Ascending aorta (tissue), 2 donors: ENCODE results near the gene AP2M1. TPM values are rescaled to one million over a fixed set of nuclear protein-coding genes. Genes with fewer than 3 reads are reported as not detected.
"Not testable (repeated sequence)": the region's sequence is repeated elsewhere in the genome, so short reads cannot be mapped to it uniquely, and the experiment has no call there.

Source experiments
- DNase-seq, 2 donors: peaks; one replicate each; pipeline ENCODE4 v3.0.0-alpha.2; 2019; ENCODE audit warnings: low spot score in 2 of 2
- H3K27ac ChIP-seq, 2 donors: fragments of 200-600 bp; sonication (generic); one replicate each; pipeline ENCODE4 v1.5.1; 2016 to 2017; ENCODE audit warnings: mild to moderate bottlenecking in 1 of 2
- H3K27me3 ChIP-seq: fragments of 200-600 bp; sonication (generic); one replicate; pipeline ENCODE4 v1.5.1; 2017
- H3K36me3 ChIP-seq, 2 donors: fragments of 200-600 bp; sonication (generic); one replicate each; pipeline ENCODE4 v1.5.1; 2016
- H3K4me1 ChIP-seq, 2 donors: fragments of 200-600 bp; sonication (generic); one replicate each; pipeline ENCODE4 v1.5.1; 2016 to 2017; ENCODE audit warnings: mild to moderate bottlenecking in 1 of 2
- H3K4me3 ChIP-seq, 2 donors: fragments of 200-600 bp; sonication (generic); one replicate each; pipeline ENCODE4 v1.5.1; 2016 to 2017; ENCODE audit warnings: mild to moderate bottlenecking in 1 of 2
- H3K9me3 ChIP-seq, 2 donors: fragments of 200-600 bp; sonication (generic); one replicate each; pipeline ENCODE4 v1.5.1; 2016
- intact Hi-C: fragments of 100-400 bp; cut with DNase I; formaldehyde crosslinking; loops from one replicate; pipeline ENCODE4 v1.15.1; 2023
- total RNA-seq: library from RNA; depleted of rRNA; stranded (reverse); fragments of >200 nt; gene quantifications from one replicate; pipeline ENCODE4 v1.1.0, GENCODE V29; 2016
- TF ChIP-seq, protein P1 (sequence below), 3 experiments: fragments of 200-600 bp in 2 of 3; fragments of 450-650 bp in 1 of 3; sonication (generic) in 2 of 3; IDR thresholded peaks; one replicate each; pipeline ENCODE4 v1.5.1; 2016 to 2019; ENCODE audit warnings: antibody characterized with exemption in 3 of 3, mild to moderate bottlenecking in 1 of 3, moderate library complexity in 1 of 3

Gene AP2M1
- total RNA-seq, 1 donor from 2014 or later: 101 TPM

DNA sequence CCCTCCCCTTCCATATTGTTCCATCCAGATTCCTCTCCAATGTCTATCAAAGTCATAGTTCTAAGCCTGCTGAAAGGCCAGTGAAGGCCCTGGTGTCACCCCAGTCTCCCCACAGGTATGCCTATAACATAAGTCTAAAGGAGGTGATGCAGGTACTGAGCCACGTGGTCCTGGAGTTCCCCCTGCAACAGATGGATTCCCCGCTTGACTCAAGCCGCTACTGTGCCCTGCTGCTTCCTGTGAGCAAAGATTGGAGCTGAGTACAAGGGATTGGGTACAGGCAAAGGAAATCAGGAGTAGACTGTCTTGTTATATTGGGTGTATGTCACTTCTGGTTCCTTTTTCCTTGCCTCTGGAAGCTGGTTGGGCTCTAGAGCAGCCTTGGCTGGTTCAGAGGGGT, 31.3 kb upstream of the AP2M1 start:
- Histone ChIP-seq H3K9me3 (no peaks in the 10 kb centered on the region), H3K4me1 (no peaks in the 10 kb centered on the region), H3K27me3 (no peaks in the 10 kb centered on the region), H3K4me3 (no peak overlapping the region), H3K36me3 (peaks cover 64 to 70% of the 10 kb centered on the region in 2 donors), H3K27ac (no peak overlapping the region)
- TF ChIP-seq, protein P1, sequence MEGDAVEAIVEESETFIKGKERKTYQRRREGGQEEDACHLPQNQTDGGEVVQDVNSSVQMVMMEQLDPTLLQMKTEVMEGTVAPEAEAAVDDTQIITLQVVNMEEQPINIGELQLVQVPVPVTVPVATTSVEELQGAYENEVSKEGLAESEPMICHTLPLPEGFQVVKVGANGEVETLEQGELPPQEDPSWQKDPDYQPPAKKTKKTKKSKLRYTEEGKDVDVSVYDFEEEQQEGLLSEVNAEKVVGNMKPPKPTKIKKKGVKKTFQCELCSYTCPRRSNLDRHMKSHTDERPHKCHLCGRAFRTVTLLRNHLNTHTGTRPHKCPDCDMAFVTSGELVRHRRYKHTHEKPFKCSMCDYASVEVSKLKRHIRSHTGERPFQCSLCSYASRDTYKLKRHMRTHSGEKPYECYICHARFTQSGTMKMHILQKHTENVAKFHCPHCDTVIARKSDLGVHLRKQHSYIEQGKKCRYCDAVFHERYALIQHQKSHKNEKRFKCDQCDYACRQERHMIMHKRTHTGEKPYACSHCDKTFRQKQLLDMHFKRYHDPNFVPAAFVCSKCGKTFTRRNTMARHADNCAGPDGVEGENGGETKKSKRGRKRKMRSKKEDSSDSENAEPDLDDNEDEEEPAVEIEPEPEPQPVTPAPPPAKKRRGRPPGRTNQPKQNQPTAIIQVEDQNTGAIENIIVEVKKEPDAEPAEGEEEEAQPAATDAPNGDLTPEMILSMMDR (IDR thresholded peaks at IDR 0.05): no peak
- no peak for DNase-seq
- intact Hi-C loops: no loop called here

DNA sequence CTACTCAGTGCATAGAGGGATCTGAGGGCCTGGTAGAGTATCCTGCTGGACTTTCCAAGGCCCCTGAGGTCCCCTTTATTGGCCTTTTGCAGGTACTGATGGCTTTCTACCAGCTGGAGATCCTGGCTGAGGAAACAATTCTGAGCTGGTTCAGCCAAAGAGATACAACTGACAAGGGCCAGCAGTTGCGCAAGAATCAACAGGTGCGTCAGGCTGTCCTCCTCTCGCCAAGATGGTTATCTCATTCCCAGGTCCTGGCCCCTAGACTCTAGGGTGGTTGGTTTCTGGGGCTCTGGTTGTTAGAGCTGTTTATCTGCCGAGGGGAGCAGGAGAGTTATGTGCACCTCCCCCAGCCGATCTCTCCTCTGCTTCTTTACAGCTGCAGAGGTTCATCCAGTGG, 30.1 kb upstream of the AP2M1 start:
- intact Hi-C loops: no loop called here
- no peak for DNase-seq
- TF ChIP-seq, protein P1 (IDR thresholded peaks at IDR 0.05): no peak
- Histone ChIP-seq H3K9me3 (no peaks in the 10 kb centered on the region), H3K36me3 (peaks cover 61 to 64% of the 10 kb centered on the region in 2 donors), H3K27ac (no peak overlapping the region), H3K27me3 (no peaks in the 10 kb centered on the region), H3K4me1 (no peaks in the 10 kb centered on the region), H3K4me3 (no peak overlapping the region)

DNA sequence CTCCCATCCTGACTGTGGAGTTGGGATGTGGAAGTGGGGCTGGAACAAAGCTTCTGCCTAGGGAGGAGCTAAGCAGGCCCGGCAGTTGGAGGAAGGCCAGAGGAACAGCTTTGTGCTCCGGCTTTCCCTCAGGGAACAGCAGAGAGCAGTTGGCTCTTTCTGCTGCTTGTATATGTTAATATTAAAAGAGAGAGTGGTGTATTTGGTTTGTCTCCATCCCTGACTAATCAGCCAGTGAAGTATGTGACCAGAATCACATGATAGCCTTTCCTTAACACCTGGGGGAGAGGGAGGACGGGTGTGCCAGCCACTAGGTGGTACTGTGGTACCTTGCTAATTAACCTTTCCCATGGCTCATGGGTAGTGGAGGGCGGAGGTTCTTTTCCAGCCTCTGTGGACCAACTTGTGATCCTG, 29.5 kb upstream of the AP2M1 start:
- Histone ChIP-seq H3K36me3 (peaks cover 58 to 61% of the 10 kb centered on the region in 2 donors), H3K4me3 (no peak overlapping the region), H3K9me3 (no peaks in the 10 kb centered on the region), H3K4me1 (no peaks in the 10 kb centered on the region), H3K27me3 (no peaks in the 10 kb centered on the region), H3K27ac (no peak overlapping the region)
- TF ChIP-seq, protein P1 (IDR thresholded peaks at IDR 0.05): peak in 1 of 3 experiments; percentile 35
- intact Hi-C loops: no loop called here
- no peak for DNase-seq

DNA sequence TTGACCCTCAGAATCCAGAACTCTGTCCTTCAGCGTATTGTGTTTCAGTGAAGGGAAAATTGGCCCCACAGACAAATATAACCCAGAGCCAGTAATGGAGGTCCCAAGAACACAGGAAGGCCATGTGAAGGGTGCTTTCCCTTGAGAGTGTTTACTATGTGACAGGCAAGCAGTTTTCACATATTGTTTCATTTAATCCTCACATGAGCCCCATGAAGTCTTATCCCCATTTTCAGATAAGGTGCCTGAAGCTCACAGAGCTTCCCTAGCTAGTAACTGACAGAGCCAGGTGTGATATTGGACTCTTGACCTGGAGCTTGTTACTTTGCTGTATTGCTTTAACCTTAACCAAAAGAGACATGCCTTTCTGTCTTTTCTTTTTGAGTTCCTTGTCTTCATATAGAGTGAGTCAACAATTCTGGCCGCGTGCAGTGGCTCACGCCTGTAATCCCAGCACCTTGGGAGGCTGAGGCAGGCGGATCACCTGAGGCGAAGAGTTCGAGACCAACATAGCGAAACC, 28.8 kb upstream of the AP2M1 start:
- peaks cover 51 to 55% of the 10 kb centered on the region in 2 donors for H3K36me3 ChIP-seq
- TF ChIP-seq, protein P1 (IDR thresholded peaks at IDR 0.05): no peak
- intact Hi-C loops: no loop called here

DNA sequence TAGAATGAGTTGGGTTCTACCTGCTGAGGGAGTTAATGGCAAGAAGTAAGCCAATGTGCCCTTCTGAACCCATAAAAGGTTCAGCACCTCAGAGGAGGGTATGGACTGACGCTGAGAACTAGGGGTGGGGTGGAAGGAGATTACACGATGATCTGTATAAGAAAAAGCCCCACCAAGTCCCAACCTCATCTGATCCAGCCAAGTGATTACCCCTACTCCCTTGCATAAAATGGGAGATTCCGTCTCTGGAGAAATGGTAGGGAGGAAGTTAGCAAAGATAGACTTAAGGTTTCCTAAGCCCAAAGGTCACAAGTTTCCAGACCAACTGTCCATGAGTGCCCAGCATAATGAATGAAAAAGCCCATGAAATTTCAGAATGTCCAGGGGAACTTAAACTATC, 26.6 kb upstream of the AP2M1 start:
- no peaks in the 10 kb centered on the region for H3K27me3 ChIP-seq
- no peaks in the 10 kb centered on the region for H3K9me3 ChIP-seq
- H3K4me3 ChIP-seq: no peak overlapping the region
- intact Hi-C loops: no loop called here
- TF ChIP-seq, protein P1 (IDR thresholded peaks at IDR 0.05): no peak
- H3K36me3 ChIP-seq: peaks cover 29 to 32% of the 10 kb centered on the region in 2 donors
- H3K4me1 ChIP-seq: no peaks in the 10 kb centered on the region
- no peak for DNase-seq
- no peak overlapping the region for H3K27ac ChIP-seq

More for the DNA sequence above, 28.8 kb upstream of the AP2M1 start:
- Histone ChIP-seq H3K9me3 (no peaks in the 10 kb centered on the region), H3K27me3 (no peaks in the 10 kb centered on the region), H3K27ac (no peak overlapping the region), H3K4me1 (no peaks in the 10 kb centered on the region), H3K4me3 (no peak overlapping the region)
- DNase-seq: no peak

DNA sequence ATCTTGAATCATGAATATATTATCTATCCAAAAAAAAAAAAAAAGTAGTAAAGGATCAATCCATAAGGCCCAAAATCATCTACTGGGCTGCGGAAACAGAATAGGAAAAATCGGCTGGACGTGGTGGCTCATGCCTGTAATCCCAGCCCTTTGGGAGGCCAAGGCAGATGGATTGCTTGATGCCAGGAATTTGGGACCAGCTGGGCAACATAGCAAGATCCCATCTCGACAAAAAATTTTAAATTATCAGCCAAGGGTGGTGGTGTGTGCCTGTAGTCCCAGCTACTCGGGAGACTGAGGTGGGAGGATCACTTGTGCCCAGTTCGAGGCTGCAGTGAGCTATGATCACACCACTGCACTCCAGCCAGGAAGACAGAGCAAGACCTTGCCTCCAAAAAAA, 25.5 kb upstream of the AP2M1 start:
- no peak for DNase-seq
- no peaks in the 10 kb centered on the region for H3K9me3 ChIP-seq
- H3K4me1 ChIP-seq: no peaks in the 10 kb centered on the region
- TF ChIP-seq, protein P1 (IDR thresholded peaks at IDR 0.05): no peak
- H3K27me3 ChIP-seq: no peaks in the 10 kb centered on the region
- peaks cover 18 to 22% of the 10 kb centered on the region in 2 donors for H3K36me3 ChIP-seq
- intact Hi-C loops: no loop called here
- no peak overlapping the region for H3K27ac ChIP-seq
- H3K4me3 ChIP-seq: no peak overlapping the region

DNA sequence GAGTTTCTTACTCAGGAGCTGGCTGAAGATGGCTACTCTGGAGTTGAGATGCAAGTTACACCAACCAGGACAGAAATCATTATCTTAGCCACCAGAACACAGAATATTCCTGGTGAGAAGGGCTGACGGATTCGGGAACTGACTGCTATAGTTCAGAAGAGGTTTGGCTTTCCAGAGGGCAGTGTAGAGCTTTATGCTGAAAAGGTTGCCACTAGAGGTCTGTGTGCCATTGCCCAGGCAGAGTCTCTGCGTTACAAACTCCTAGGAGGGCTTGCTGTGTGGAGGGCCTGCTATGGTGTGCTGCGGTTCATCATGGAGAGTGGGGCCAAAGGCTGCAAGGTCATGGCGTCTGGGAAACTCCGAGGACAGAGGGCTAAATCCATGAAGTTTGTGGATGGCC, 24.9 kb upstream of the AP2M1 start:
- H3K27ac ChIP-seq, H3K9me3 ChIP-seq, H3K27me3 ChIP-seq, H3K4me3 ChIP-seq, DNase-seq, H3K4me1 ChIP-seq: not testable (repeated sequence)
- peaks cover 12 to 15% of the 10 kb centered on the region in 2 donors for H3K36me3 ChIP-seq
- intact Hi-C loops: loop anchor here (10.0 kb wide), 1 partner anchor 1055 kb away; the partner anchor contains the start of gene MCCC1
